GM12878 (cell line): ENCODE measurements around the gene HUS1. TPM values are rescaled to one million over a fixed set of nuclear protein-coding genes. Genes with fewer than 3 reads are reported as not detected.

Experiments used
- ATAC-seq: fragments of 200-7000 bp; cut with Tn5 transposase; 3 replicates; pipeline ENCODE4 v1.9.1; 2020; ENCODE audit warnings: mild to moderate bottlenecking, moderate library complexity
- BruUV-seq: library from RNA; stranded (reverse); fragments of 400-500 nt; replicated peaks from 2 replicates; lab custom pipeline; 2021; lab: Mats Ljungman, UMichigan
- CTCF ChIA-PET: fragments of 300-600 bp; sonication (Branson Sonifier 250); formaldehyde crosslinking; extraction: SDS; loops from one replicate; lab custom pipeline; 2021; ENCODE audit warnings: inconsistent platforms; lab: Yijun Ruan, JAX
- POLR2A ChIA-PET: fragments of 350-600 bp; formaldehyde crosslinking; extraction: SDS; loops from one replicate; lab custom pipeline; 2021; ENCODE audit warnings: inconsistent platforms; lab: Charles Lee
- RAD21 ChIA-PET: fragments of 300-600 bp; sonication (Branson Sonifier 250); formaldehyde crosslinking; loops from one replicate; lab custom pipeline; 2023; ENCODE audit warnings: antibody characterized with exemption; ENCODE audit not compliant: unreplicated experiment; lab: Charles Lee
- SMC1A ChIA-PET: fragments of 300-600 bp; sonication (Branson Sonifier 250); formaldehyde crosslinking; loops from one replicate; lab custom pipeline; 2023; ENCODE audit not compliant: unreplicated experiment, uncharacterized antibody; lab: Charles Lee
- DNase-seq: peaks from one replicate; pipeline ENCODE4 v3.0.0-alpha.2; 2011; ENCODE audit warnings: low read depth, low spot score
- FAIRE-seq: peaks from 3 replicates; lab custom pipeline; 2011; peaks lifted over from hg19 to GRCh38; lab: Jason Lieb, UNC
- H2AFZ ChIP-seq: 2 replicates; pipeline ENCODE4 v1.6.0; 2011; ENCODE audit warnings: low read depth, low read length, control low read depth; ENCODE audit not compliant: control insufficient read depth
- H3K27ac ChIP-seq: 2 replicates; pipeline ENCODE4 v1.5.1; 2011; ENCODE audit warnings: control low read depth; ENCODE audit not compliant: control insufficient read depth, insufficient read depth
- H3K27me3 ChIP-seq, 2 experiments: replicated peaks in 1 of 2; 2 replicates each; pipeline versions ENCODE4 v1.6.0 to v1.6.1; 2011; ENCODE audit warnings: low read length in 1 of 2; ENCODE audit not compliant: control insufficient read depth in 2 of 2, insufficient read depth in 2 of 2
- H3K36me3 ChIP-seq, 2 experiments: 2 replicates each; pipeline ENCODE4 v1.5.1; 2011; ENCODE audit warnings: low read length in 1 of 2; ENCODE audit not compliant: control insufficient read depth in 2 of 2, insufficient read depth in 2 of 2
- H3K4me1 ChIP-seq: 2 replicates; pipeline ENCODE4 v1.6.1; 2011; ENCODE audit warnings: mild to moderate bottlenecking, low read length, moderate library complexity, mixed read lengths; ENCODE audit not compliant: control insufficient read depth, insufficient read depth
- H3K4me2 ChIP-seq: 2 replicates; pipeline ENCODE4 v1.6.0; 2011; ENCODE audit warnings: control low read depth; ENCODE audit not compliant: control insufficient read depth, insufficient read depth
- H3K4me3 ChIP-seq: fragments of 200-600 bp; sonication (generic); 2 replicates; pipeline ENCODE4 v1.5.1; 2016
- H3K79me2 ChIP-seq: 2 replicates; pipeline ENCODE4 v1.6.0; 2011; ENCODE audit warnings: low read length; ENCODE audit not compliant: control insufficient read depth, insufficient read depth
- H3K9ac ChIP-seq: 2 replicates; pipeline ENCODE4 v1.8.0; 2011; ENCODE audit warnings: low read length, control low read depth, mixed read lengths; ENCODE audit not compliant: control insufficient read depth, insufficient read depth
- H3K9me3 ChIP-seq: replicated peaks from 3 replicates; pipeline ENCODE4 v1.5.1; 2011; ENCODE audit warnings: mild to moderate bottlenecking, low read length; ENCODE audit not compliant: control insufficient read depth, insufficient read depth
- H4K20me1 ChIP-seq: 2 replicates; pipeline ENCODE4 v1.6.0; 2011; ENCODE audit not compliant: control insufficient read depth, insufficient read depth
- BCL3 ChIP-seq: IDR thresholded peaks from 2 replicates; pipeline ENCODE4 v1.6.1; 2011; ENCODE audit warnings: borderline replicate concordance, low read depth, mild to moderate bottlenecking, moderate library complexity, low read length; ENCODE audit not compliant: insufficient read depth, poor library complexity, severe bottlenecking
- E4F1 ChIP-seq: fragments of 450-650 bp; IDR thresholded peaks from 2 replicates; pipeline ENCODE4 v1.6.1; 2018; ENCODE audit warnings: borderline replicate concordance, mild to moderate bottlenecking; ENCODE audit not compliant: partially characterized antibody
- FOXK2 ChIP-seq: fragments of 450-650 bp; IDR thresholded peaks from 2 replicates; pipeline ENCODE4 v1.6.1; 2017; ENCODE audit warnings: mild to moderate bottlenecking, moderate library complexity
- MTA3 ChIP-seq: IDR thresholded peaks from 2 replicates; pipeline ENCODE4 v1.6.1; 2012; ENCODE audit warnings: low read length, inconsistent platforms, borderline replicate concordance
- NFIC ChIP-seq: IDR thresholded peaks from 2 replicates; pipeline ENCODE4 v1.6.1; 2012; ENCODE audit warnings: low read depth, mild to moderate bottlenecking, inconsistent platforms, low read length, moderate library complexity
- NFYA ChIP-seq: IDR thresholded peaks from 2 replicates; pipeline ENCODE4 v1.6.1; 2011; ENCODE audit warnings: low read depth, mild to moderate bottlenecking, low read length, improper control_type of control experiment, borderline replicate concordance
- NR2F1 ChIP-seq: fragments of 450-650 bp; conservative IDR thresholded peaks from 2 replicates; pipeline ENCODE4 v1.6.1; 2017; ENCODE audit warnings: mild to moderate bottlenecking
- ZBTB11 ChIP-seq: fragments of 450-650 bp; formaldehyde crosslinking; IDR thresholded peaks from 2 replicates; pipeline ENCODE4 v1.5.0; 2022; ENCODE audit warnings: mild to moderate bottlenecking, missing genetic modification characterization
- ZNF217 ChIP-seq: fragments of 450-650 bp; IDR thresholded peaks from 2 replicates; pipeline ENCODE4 v1.6.1; 2017; ENCODE audit warnings: antibody characterized with exemption, mild to moderate bottlenecking
- WGBS: methylation state at CpG from one replicate; pipeline ENCODE4 v1.1.6; 2016; ENCODE audit warnings: low lambda C conversion rate; ENCODE audit not compliant: insufficient replicate concordance, insufficient coverage; ENCODE audit errors: missing lambda C conversion rate; 5-methylcytosine and 5-hydroxymethylcytosine counted together
- in situ Hi-C: fragments of 300-500 bp; cut with MboI; formaldehyde crosslinking; loops from 9 replicates; pipeline ENCODE4 v1.14.3; 2018; ENCODE audit warnings: mixed read lengths
- intact Hi-C: fragments of 100-400 bp; cut with micrococcal nuclease; formaldehyde crosslinking; loops from one replicate; pipeline ENCODE4 v1.14.2; 2022; ENCODE audit not compliant: unreplicated experiment
- polyA plus RNA-seq, 11 experiments: library from polyadenylated mRNA; depleted of rRNA in 4 of 11; unstranded in 6 of 11; stranded (reverse) in 5 of 11; fragments of >200 nt; fragmentation: Nextera tagmentation in 4 of 11; fragmentation: Illumina TruSeq in 1 of 11; extraction: Ambion mirVana in 4 of 11; extraction: Trizol in 1 of 11; gene quantifications; 1 replicate in 1 of 11; 2 replicates in 10 of 11; pipeline versions ENCODE4 v1.2.1 to v1.2.3, GENCODE V29; 2011 to 2016; ENCODE audit warnings: inconsistent platforms in 2 of 11, missing spikeins in 2 of 11, low read depth in 1 of 11
- total RNA-seq, 4 experiments: library from RNA; depleted of rRNA in 3 of 4; stranded (reverse); fragments of >200 nt in 3 of 4; fragmentation: Illumina TruSeq in 1 of 4; extraction: Trizol in 1 of 4; gene quantifications; 2 replicates each; pipeline versions ENCODE4 v1.2.1 to v1.2.3, GENCODE V29; 2013 to 2021
- TF ChIP-seq, protein P1 (sequence below): fragments of 450-650 bp; IDR thresholded peaks from 2 replicates; pipeline ENCODE4 v1.6.1; 2016; ENCODE audit warnings: mild to moderate bottlenecking

HUS1 gene
- total and polyA plus RNA-seq, 10 of the 15 experiments (the other 5 are each of a cell fraction or from before 2014, with no cell fraction given) = 10.4 to 35.5 (median 22.6) TPM

GRCh38 chr7:47957156-47957555 is 22.3 kb downstream of the HUS1 start:
- H3K27ac ChIP-seq = no peak overlapping the region
- H3K4me2 ChIP-seq = no peak overlapping the region
- POLR2A ChIA-PET = no interaction called here
- no peak for ATAC-seq
- in situ Hi-C loops = no loop called here
- CTCF ChIA-PET = interaction anchor here (0.7 to 2.2 kb wide), 4 partner anchors 11 to 157 kb away, joined by 3 to 7 read pairs (median 3); no protein-coding TSS in a partner anchor
- no peaks in the 10 kb centered on the region for H4K20me1 ChIP-seq
- no peak overlapping the region for H3K4me3 ChIP-seq
- WGBS = 82% methylated on average over 6 of the region's 6 CpGs
- RAD21 ChIA-PET = interaction anchor here (1.1 kb wide), 1 partner anchor 12 kb away, joined by 3 read pairs; no protein-coding TSS in a partner anchor
- SMC1A ChIA-PET = interaction anchor here (1.0 kb wide), 1 partner anchor 9 kb away, joined by 4 read pairs; the partner anchor contains the start of gene PKD1L1
- TF ChIP-seq E4F1 (no peak), NR2F1 (no peak), FOXK2 (no peak), NFYA (no peak), BCL3 (no peak), NFIC (no peak), MTA3 (no peak), ZBTB11 (no peak), ZNF217 (no peak)
- TF ChIP-seq, protein P1, sequence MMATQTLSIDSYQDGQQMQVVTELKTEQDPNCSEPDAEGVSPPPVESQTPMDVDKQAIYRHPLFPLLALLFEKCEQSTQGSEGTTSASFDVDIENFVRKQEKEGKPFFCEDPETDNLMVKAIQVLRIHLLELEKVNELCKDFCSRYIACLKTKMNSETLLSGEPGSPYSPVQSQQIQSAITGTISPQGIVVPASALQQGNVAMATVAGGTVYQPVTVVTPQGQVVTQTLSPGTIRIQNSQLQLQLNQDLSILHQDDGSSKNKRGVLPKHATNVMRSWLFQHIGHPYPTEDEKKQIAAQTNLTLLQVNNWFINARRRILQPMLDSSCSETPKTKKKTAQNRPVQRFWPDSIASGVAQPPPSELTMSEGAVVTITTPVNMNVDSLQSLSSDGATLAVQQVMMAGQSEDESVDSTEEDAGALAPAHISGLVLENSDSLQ = no peak
- TF ChIP-seq, all 136 proteins: peak for 0
- Histone ChIP-seq H3K9ac (no peak overlapping the region), H3K4me1 (peaks cover 4% of the 10 kb centered on the region; the same call in 1 of the 2 replicates), H3K36me3 (peaks cover 2 to 3% of the 10 kb centered on the region in 2 experiments; a peak in 2 of 4 replicates), H2AFZ (no peak overlapping the region), H3K79me2 (no peaks in the 10 kb centered on the region), H3K9me3 (no peaks in the 10 kb centered on the region), H3K27me3 (no peaks in the 10 kb centered on the region)
- FAIRE-seq (no peak), DNase-seq (no peak)
- intact Hi-C loops = no loop called here
- no TSS peak for BruUV-seq
